HepG2 (cell line): ENCODE results near the gene HCFC1. TPM values are rescaled to one million over a fixed set of nuclear protein-coding genes. Genes with fewer than 3 reads are reported as not detected.

Source experiments
- ATAC-seq: fragments of 200-7000 bp; cut with Tn5 transposase; 3 replicates; pipeline ENCODE4 v1.9.1; 2020; ENCODE audit warnings: mild to moderate bottlenecking, moderate library complexity
- BruUV-seq: library from RNA; stranded (reverse); fragments of 400-500 nt; replicated peaks from 2 replicates; lab custom pipeline; 2021; lab: Mats Ljungman, UMichigan
- CTCF ChIA-PET: fragments of 300-600 bp; formaldehyde crosslinking; extraction: SDS; loops from one replicate; lab custom pipeline; 2021; ENCODE audit warnings: low total read pairs, inconsistent platforms, low intra/inter-chr PET ratio; lab: Yijun Ruan, JAX
- POLR2A ChIA-PET: fragments of 350-600 bp; sonication (Branson Sonifier 250); formaldehyde crosslinking; loops from one replicate; lab custom pipeline; 2020; ENCODE audit warnings: antibody characterized with exemption, inconsistent platforms; lab: Yijun Ruan, JAX
- DNase-seq: peaks from one replicate; pipeline ENCODE4 v3.0.0-alpha.2; 2015; ENCODE audit warnings: low spot score
- FAIRE-seq: peaks from 3 replicates; lab custom pipeline; 2011; peaks lifted over from hg19 to GRCh38; lab: Jason Lieb, UNC
- H2AFZ ChIP-seq: one replicate; pipeline ENCODE4 v1.6.1; 2011; ENCODE audit warnings: low read length, inconsistent platforms
- H3K27ac ChIP-seq: fragments of 300-600 bp; 3 replicates; pipeline ENCODE4 v1.8.0; 2011; ENCODE audit warnings: mixed run types, mild to moderate bottlenecking, mixed read lengths, low read length, inconsistent platforms; ENCODE audit not compliant: insufficient read depth; ENCODE audit errors: extremely low read length
- H3K27me3 ChIP-seq, 2 experiments: fragments of 200-600 bp in 1 of 2; 2 replicates in 1 of 2; 3 replicates in 1 of 2; pipeline versions ENCODE4 v1.6.0 to v1.8.0; 2011; ENCODE audit warnings: low read length in 2 of 2, mild to moderate bottlenecking in 2 of 2, moderate library complexity in 2 of 2, inconsistent platforms in 1 of 2; ENCODE audit not compliant: insufficient read depth in 2 of 2, control insufficient read depth in 1 of 2
- H3K36me3 ChIP-seq, 2 experiments: fragments of 200-600 bp in 1 of 2; replicated peaks in 1 of 2; 2 replicates in 1 of 2; 3 replicates in 1 of 2; pipeline versions ENCODE4 v1.5.1 to v1.8.0; 2011; ENCODE audit warnings: low read length in 2 of 2, inconsistent platforms in 1 of 2; ENCODE audit not compliant: insufficient read depth in 2 of 2, control insufficient read depth in 1 of 2
- H3K4me1 ChIP-seq: 2 replicates; pipeline ENCODE4 v1.5.1; 2012; ENCODE audit warnings: low read length, inconsistent platforms; ENCODE audit not compliant: insufficient read depth
- H3K4me2 ChIP-seq: 2 replicates; pipeline ENCODE4 v1.6.0; 2011; ENCODE audit warnings: low read depth, low read length, inconsistent platforms
- H3K4me3 ChIP-seq, 3 experiments: fragments of 200-600 bp in 1 of 3; sonication (generic), shearing (Covaris generic) in 1 of 3; replicated peaks in 1 of 3; 2 replicates each; pipeline ENCODE4 v1.5.1; 2011 to 2016; ENCODE audit warnings: low read length in 3 of 3, inconsistent platforms in 2 of 3, low read depth in 2 of 3, mild to moderate bottlenecking in 2 of 3, control low read depth in 1 of 3, mixed read lengths in 1 of 3; ENCODE audit not compliant: insufficient read depth in 1 of 3
- H3K79me2 ChIP-seq: one replicate; pipeline ENCODE4 v1.6.1; 2011; ENCODE audit warnings: low read length, inconsistent platforms; ENCODE audit not compliant: insufficient read depth
- H3K9ac ChIP-seq: 2 replicates; pipeline ENCODE4 v1.6.0; 2011; ENCODE audit warnings: mild to moderate bottlenecking, low read depth, low read length, inconsistent platforms; ENCODE audit not compliant: insufficient read depth
- H3K9me3 ChIP-seq: 2 replicates; pipeline ENCODE4 v1.5.1; 2012; ENCODE audit warnings: mild to moderate bottlenecking, low read length
- H4K20me1 ChIP-seq: 2 replicates; pipeline ENCODE4 v1.6.0; 2011; ENCODE audit warnings: inconsistent platforms, mild to moderate bottlenecking, low read length, moderate library complexity; ENCODE audit not compliant: insufficient read depth
- ATRX ChIP-seq: sonication (generic); formaldehyde crosslinking; IDR thresholded peaks from 2 replicates; pipeline ENCODE4 v1.4.0; 2020; ENCODE audit warnings: missing genetic modification reagents, borderline replicate concordance
- CCDC6 ChIP-seq: sonication (generic); formaldehyde crosslinking; IDR thresholded peaks from 2 replicates; pipeline ENCODE4 v1.8.1; 2022; ENCODE audit warnings: mild to moderate bottlenecking, missing genetic modification reagents, moderate library complexity
- CEBPB ChIP-seq: IDR thresholded peaks from 2 replicates; pipeline ENCODE4 v1.6.1; 2011; ENCODE audit warnings: low read depth, low read length, improper control_type of control experiment, borderline replicate concordance
- CEBPG ChIP-seq: IDR thresholded peaks from 2 replicates; pipeline ENCODE4 v1.6.1; 2016
- HNRNPK ChIP-seq: fragments of 200-400 bp; formaldehyde crosslinking; IDR thresholded peaks from 2 replicates; pipeline ENCODE4 v1.6.1; 2018; ENCODE audit warnings: low read length, low read depth, moderate library complexity, mild to moderate bottlenecking; ENCODE audit not compliant: poor library complexity, severe bottlenecking
- KDM6A ChIP-seq: IDR thresholded peaks from 2 replicates; pipeline ENCODE4 v1.6.1; 2016; ENCODE audit warnings: low read depth
- MED8 ChIP-seq: sonication (generic); formaldehyde crosslinking; IDR thresholded peaks from 2 replicates; pipeline ENCODE4 v1.8.1; 2023; ENCODE audit warnings: mild to moderate bottlenecking, missing genetic modification reagents; ENCODE audit not compliant: insufficient replicate concordance
- NR0B2 ChIP-seq: sonication (generic); formaldehyde crosslinking; IDR thresholded peaks from 2 replicates; pipeline ENCODE4 v1.4.0; 2020; ENCODE audit warnings: mild to moderate bottlenecking, missing genetic modification reagents
- SOX5 ChIP-seq: IDR thresholded peaks from 2 replicates; pipeline ENCODE4 v1.6.1; 2016; ENCODE audit warnings: borderline replicate concordance
- STAG1 ChIP-seq: sonication (generic); formaldehyde crosslinking; IDR thresholded peaks from 2 replicates; pipeline ENCODE4 v1.4.0; 2020; ENCODE audit warnings: missing genetic modification reagents
- SYNCRIP ChIP-seq: fragments of 200-400 bp; formaldehyde crosslinking; IDR thresholded peaks from 2 replicates; pipeline ENCODE4 v1.6.1; 2018; ENCODE audit warnings: mild to moderate bottlenecking, low read depth, low read length; ENCODE audit not compliant: insufficient read depth
- TRIM22 ChIP-seq: fragments of 450-650 bp; IDR thresholded peaks from 2 replicates; pipeline ENCODE4 v1.6.1; 2017
- TRIM24 ChIP-seq: sonication (generic); formaldehyde crosslinking; IDR thresholded peaks from 2 replicates; pipeline ENCODE4 v1.8.0; 2022; ENCODE audit warnings: mild to moderate bottlenecking, missing genetic modification reagents
- ZC3H13 ChIP-seq: sonication (generic); formaldehyde crosslinking; IDR thresholded peaks from 2 replicates; pipeline ENCODE4 v1.8.1; 2023; ENCODE audit warnings: mild to moderate bottlenecking, missing genetic modification reagents, moderate library complexity
- ZNF331 ChIP-seq: sonication (generic); formaldehyde crosslinking; IDR thresholded peaks from 2 replicates; pipeline ENCODE4 v1.4.0; 2020; ENCODE audit warnings: missing genetic modification reagents
- ZNF354B ChIP-seq: sonication (generic); formaldehyde crosslinking; IDR thresholded peaks from 2 replicates; pipeline ENCODE4 v1.8.0; 2022; ENCODE audit warnings: mild to moderate bottlenecking, missing genetic modification reagents
- ZNF44 ChIP-seq: sonication (generic); formaldehyde crosslinking; IDR thresholded peaks from 2 replicates; pipeline ENCODE4 v1.5.1; 2020; ENCODE audit warnings: mild to moderate bottlenecking, missing genetic modification reagents
- ZNF674 ChIP-seq: sonication (generic); formaldehyde crosslinking; IDR thresholded peaks from 2 replicates; pipeline ENCODE4 v1.5.0; 2020; ENCODE audit warnings: low read depth, mild to moderate bottlenecking, missing genetic modification reagents
- ZNF781 ChIP-seq: sonication (generic); formaldehyde crosslinking; IDR thresholded peaks from 2 replicates; pipeline ENCODE4 v1.5.1; 2020; ENCODE audit warnings: borderline replicate concordance, mild to moderate bottlenecking, missing genetic modification reagents; ENCODE audit errors: not compliant biosample characterization
- WGBS: methylation state at CpG from one replicate; pipeline ENCODE4 v1.1.6; 2017; ENCODE audit warnings: low lambda C conversion rate; 5-methylcytosine and 5-hydroxymethylcytosine counted together
- in situ Hi-C: cut with HindIII; loops from 2 replicates; pipeline ENCODE4 v1.10.0; 2017; ENCODE audit warnings: low pct_unique_long_range_greater_than_20kb; ENCODE audit not compliant: extremely low pct_ligation_motif_present
- intact Hi-C: fragments of 100-400 bp; cut with micrococcal nuclease; formaldehyde crosslinking; loops from one replicate; pipeline ENCODE4 v1.10.0; 2022; ENCODE audit not compliant: unreplicated experiment
- polyA plus RNA-seq, 8 experiments: library from polyadenylated mRNA; depleted of rRNA in 3 of 8; stranded (reverse) in 7 of 8; unstranded in 1 of 8; fragments of >200 nt; fragmentation: Illumina TruSeq in 4 of 8; extraction: Trizol in 4 of 8; gene quantifications; 2 replicates each; pipeline versions ENCODE4 v1.2.1 to v1.2.3, GENCODE V29; 2011 to 2016; ENCODE audit warnings: low read depth in 4 of 8, missing spikeins in 1 of 8, mixed read lengths in 1 of 8; ENCODE audit not compliant: insufficient read depth in 1 of 8
- total RNA-seq, 5 experiments: library from RNA; depleted of rRNA; stranded (reverse); fragments of >200 nt; fragmentation: Illumina TruSeq; extraction: Trizol; gene quantifications; 2 replicates each; pipeline ENCODE4 v1.2.3, GENCODE V29; 2016; ENCODE audit warnings: low read depth in 1 of 5

Gene HCFC1
- total and polyA plus RNA-seq, 2 of the 13 experiments (the other 11 are each of a cell fraction or from before 2014, with no cell fraction given) = 5.8 to 17.8 TPM

GRCh38 chrX:153939573-153939972, 32.0 kb downstream of the HCFC1 start:
- Histone ChIP-seq H3K79me2 (no peaks in the 10 kb centered on the region), H3K4me1 (peaks cover 21% of the 10 kb centered on the region), H3K4me3 (no peak overlapping the region), H2AFZ (no peak overlapping the region), H3K27ac (no peak overlapping the region), H3K27me3 (no peaks in the 10 kb centered on the region), H3K36me3 (no peaks in the 10 kb centered on the region), H3K4me2 (no peak overlapping the region), H4K20me1 (no peaks in the 10 kb centered on the region), H3K9me3 (no peaks in the 10 kb centered on the region), H3K9ac (no peak overlapping the region)
- ATAC-seq = no peak
- DNase-seq = no peak
- ChIA-PET CTCF (no interaction called here), POLR2A (interaction anchor here (1.1 kb wide), 2 partner anchors 11 to 13 kb away, joined by 3 read pairs; no protein-coding TSS in a partner anchor)
- FAIRE-seq = no peak
- WGBS = 80% methylated on average over 1 of the region's 7 CpGs
- in situ Hi-C loops (no loop called here), intact Hi-C loops (no loop called here)
- BruUV-seq = no TSS peak
- TF ChIP-seq ZNF354B (CRISPR knock-in tag) (no peak), ATRX (CRISPR knock-in tag) (no peak), NR0B2 (CRISPR knock-in tag) (no peak), TRIM22 (no peak), SYNCRIP (no peak)

- Histone ChIP-seq H4K20me1 (no peaks in the 10 kb centered on the region), H3K4me1 (peaks cover 16% of the 10 kb centered on the region), H3K4me3 (no peak overlapping the region), H3K9ac (no peak overlapping the region), H3K36me3 (no peaks in the 10 kb centered on the region), H2AFZ (no peak overlapping the region), H3K27ac (no peak overlapping the region), H3K4me2 (no peak overlapping the region), H3K79me2 (peaks cover 9% of the 10 kb centered on the region), H3K9me3 (no peaks in the 10 kb centered on the region), H3K27me3 (no peaks in the 10 kb centered on the region)
- intact Hi-C loops (no loop called here), in situ Hi-C loops (no loop called here)
- CTCF ChIA-PET = no interaction called here
- FAIRE-seq (no peak), DNase-seq (no peak), ATAC-seq (no peak)
- WGBS = 100% methylated on average over 2 of the region's 10 CpGs
- no TSS peak for BruUV-seq
- POLR2A ChIA-PET = no interaction called here
- TF ChIP-seq SOX5 (CRISPR knock-in tag) = no peak
- no peak for TF ChIP-seq CCDC6 (CRISPR knock-in tag)
- no peak for TF ChIP-seq MED8 (CRISPR knock-in tag)
- no peak for TF ChIP-seq HNRNPK
- TF ChIP-seq ZC3H13 = no peak
- no peak for TF ChIP-seq STAG1
- no peak for TF ChIP-seq ZNF781 (CRISPR knock-in tag)
- no peak for TF ChIP-seq ZNF331 (CRISPR knock-in tag)
- no peak for TF ChIP-seq ZNF44 (CRISPR knock-in tag)
- no peak for TF ChIP-seq KDM6A
- no peak for TF ChIP-seq ZNF674 (CRISPR knock-in tag)
- no peak for TF ChIP-seq CEBPG (CRISPR knock-in tag)
- no peak for TF ChIP-seq TRIM24 (CRISPR knock-in tag)
- TF ChIP-seq CEBPB = no peak
Measured at GRCh38 chrX:153938226-153938786, 33.3 kb downstream of the HCFC1 start.
